Activated CD4-positive, alpha-beta T cell treated with anti-CD3 and anti-CD28 coated beads, Interleukin-2, amount 10 ng/mL, durations not matched to agents 24 days and 14 days (primary cell): ENCODE results near the gene IL1RN. TPM values are rescaled to one million over a fixed set of nuclear protein-coding genes. Genes with fewer than 3 reads are reported as not detected.

Source experiments
- DNase-seq: peaks from one replicate; pipeline ENCODE4 v3.0.0; 2022
- H3K27ac Mint-ChIP-seq: one replicate; pipeline ENCODE4 v1.8.0; 2022; ENCODE audit warnings: mild to moderate bottlenecking, mixed read lengths
- H3K27me3 Mint-ChIP-seq: one replicate; pipeline ENCODE4 v1.8.0; 2022; ENCODE audit warnings: mixed read lengths
- H3K36me3 Mint-ChIP-seq: one replicate; pipeline ENCODE4 v1.8.0; 2022; ENCODE audit warnings: low read depth, mild to moderate bottlenecking, mixed read lengths
- H3K4me1 Mint-ChIP-seq: one replicate; pipeline ENCODE4 v1.8.0; 2021; ENCODE audit warnings: mixed read lengths
- H3K4me3 Mint-ChIP-seq: one replicate; pipeline ENCODE4 v1.8.0; 2022; ENCODE audit warnings: mild to moderate bottlenecking, moderate library complexity, mixed read lengths
- H3K9me3 Mint-ChIP-seq: one replicate; pipeline ENCODE4 v1.8.0; 2021; ENCODE audit warnings: mixed read lengths
- intact Hi-C: fragments of 100-400 bp; cut with micrococcal nuclease; formaldehyde crosslinking; loops from one replicate; pipeline ENCODE4 v1.15.1; 2023
- total RNA-seq: library from RNA; stranded (reverse); gene quantifications from 2 replicates; pipeline ENCODE4 v1.2.3, GENCODE V29; 2022

The IL1RN gene
- total RNA-seq, 1 donor from 2014 or later = 3.3 TPM

DNA sequence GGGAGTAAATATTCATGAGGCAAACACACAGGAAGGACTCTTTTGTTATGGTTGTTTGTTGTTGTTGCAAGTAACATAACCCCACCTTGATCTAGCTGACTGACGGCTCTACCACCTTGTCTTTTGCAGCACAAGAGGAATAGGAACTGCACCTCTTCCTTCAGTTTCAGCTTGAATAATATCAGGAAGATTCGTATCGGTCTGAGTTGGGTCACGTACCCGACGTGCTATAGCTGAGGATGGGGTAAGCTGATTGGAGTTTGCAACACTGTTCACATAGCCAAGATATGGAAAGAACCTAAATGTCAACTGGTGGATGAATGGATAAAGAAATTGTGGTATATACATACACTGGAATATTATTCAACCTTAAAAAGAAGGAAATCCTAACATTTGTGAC is 14.5 kb upstream of the IL1RN start:
- Mint-ChIP-seq H3K4me3 (no peak overlapping the region), H3K27ac (no peak overlapping the region), H3K9me3 (no peaks in the 10 kb centered on the region), H3K27me3 (peaks cover 3% of the 10 kb centered on the region), H3K36me3 (peaks cover 2% of the 10 kb centered on the region), H3K4me1 (peaks cover 17% of the 10 kb centered on the region)
- intact Hi-C loops = no loop called here
- no peak for DNase-seq

GRCh38 chr2:113113807-113114206 is 13.6 kb upstream of the IL1RN start:
- intact Hi-C loops = no loop called here
- Mint-ChIP-seq H3K27ac (no peak overlapping the region), H3K9me3 (no peaks in the 10 kb centered on the region), H3K4me3 (no peak overlapping the region), H3K27me3 (peaks cover 3% of the 10 kb centered on the region), H3K36me3 (peaks cover 2% of the 10 kb centered on the region), H3K4me1 (peaks cover 16% of the 10 kb centered on the region)
- no peak for DNase-seq

DNA sequence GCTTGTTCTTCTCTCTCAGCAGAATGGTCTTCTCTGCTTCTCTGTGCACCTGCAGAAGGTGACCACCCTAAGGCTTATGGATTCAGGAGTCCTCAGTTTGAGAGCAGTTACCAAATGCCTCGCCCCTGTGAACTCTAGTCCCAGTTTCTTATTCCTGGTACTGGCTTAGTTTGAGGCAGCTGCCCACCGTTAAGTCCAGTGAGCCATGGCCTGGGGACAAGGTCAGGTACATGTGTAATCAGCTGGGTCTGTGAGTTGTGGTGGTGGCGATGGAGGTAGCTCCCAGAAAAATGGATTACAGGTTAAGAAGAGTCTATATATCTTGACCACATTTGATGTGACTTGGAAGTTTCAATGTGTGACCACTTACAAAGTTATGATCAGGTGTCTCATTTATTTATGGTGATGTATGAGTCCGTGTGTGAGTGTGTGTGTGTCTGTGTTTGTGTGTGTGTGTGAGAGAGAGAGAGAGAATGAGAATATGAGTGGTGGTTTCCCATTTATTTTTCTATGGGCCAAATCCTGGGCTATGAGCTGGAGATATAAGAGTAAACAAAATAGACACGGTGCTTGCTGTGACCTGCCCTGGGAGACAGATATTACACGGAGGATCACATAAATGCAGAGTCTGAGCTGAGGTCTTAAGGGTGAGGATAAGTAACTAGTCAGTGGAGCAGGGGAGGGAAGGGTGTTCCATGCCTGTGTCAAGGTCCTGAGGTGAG is 13.0 kb upstream of the IL1RN start:
- H3K4me1 Mint-ChIP-seq = peaks cover 16% of the 10 kb centered on the region
- DNase-seq = no peak
- intact Hi-C loops = no loop called here

DNA sequence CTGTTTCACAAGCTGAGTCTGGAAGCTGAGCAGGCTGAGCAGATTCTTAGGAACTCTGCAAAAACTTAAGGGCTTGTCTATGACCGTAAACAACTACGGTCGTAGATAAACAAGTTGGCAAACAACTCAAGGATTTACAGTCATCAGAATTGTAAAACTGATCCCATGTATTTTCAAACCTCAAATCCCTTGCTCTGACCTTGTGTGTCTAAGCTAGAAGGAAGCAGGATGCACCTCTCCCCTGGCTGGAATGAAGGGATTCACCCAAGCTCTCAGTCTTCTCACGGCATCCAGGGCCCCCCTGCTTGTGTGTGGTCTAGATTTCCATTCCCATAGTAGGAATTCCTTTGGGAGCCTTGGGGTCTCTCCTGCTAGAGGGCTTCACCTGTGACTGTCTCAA is 12.4 kb upstream of the IL1RN start:
- H3K36me3 Mint-ChIP-seq = no peaks in the 10 kb centered on the region
- intact Hi-C loops = no loop called here
- no peaks in the 10 kb centered on the region for H3K27me3 Mint-ChIP-seq
- no peak for DNase-seq
- H3K27ac Mint-ChIP-seq = no peak overlapping the region
- peaks cover 16% of the 10 kb centered on the region for H3K4me1 Mint-ChIP-seq
- H3K4me3 Mint-ChIP-seq = no peak overlapping the region
- H3K9me3 Mint-ChIP-seq = no peaks in the 10 kb centered on the region

More for the DNA sequence above, 13.0 kb upstream of the IL1RN start:
- Mint-ChIP-seq H3K27ac (no peak overlapping the region), H3K4me3 (no peak overlapping the region), H3K27me3 (peaks cover 3% of the 10 kb centered on the region), H3K9me3 (no peaks in the 10 kb centered on the region), H3K36me3 (peaks cover 2% of the 10 kb centered on the region)

DNA sequence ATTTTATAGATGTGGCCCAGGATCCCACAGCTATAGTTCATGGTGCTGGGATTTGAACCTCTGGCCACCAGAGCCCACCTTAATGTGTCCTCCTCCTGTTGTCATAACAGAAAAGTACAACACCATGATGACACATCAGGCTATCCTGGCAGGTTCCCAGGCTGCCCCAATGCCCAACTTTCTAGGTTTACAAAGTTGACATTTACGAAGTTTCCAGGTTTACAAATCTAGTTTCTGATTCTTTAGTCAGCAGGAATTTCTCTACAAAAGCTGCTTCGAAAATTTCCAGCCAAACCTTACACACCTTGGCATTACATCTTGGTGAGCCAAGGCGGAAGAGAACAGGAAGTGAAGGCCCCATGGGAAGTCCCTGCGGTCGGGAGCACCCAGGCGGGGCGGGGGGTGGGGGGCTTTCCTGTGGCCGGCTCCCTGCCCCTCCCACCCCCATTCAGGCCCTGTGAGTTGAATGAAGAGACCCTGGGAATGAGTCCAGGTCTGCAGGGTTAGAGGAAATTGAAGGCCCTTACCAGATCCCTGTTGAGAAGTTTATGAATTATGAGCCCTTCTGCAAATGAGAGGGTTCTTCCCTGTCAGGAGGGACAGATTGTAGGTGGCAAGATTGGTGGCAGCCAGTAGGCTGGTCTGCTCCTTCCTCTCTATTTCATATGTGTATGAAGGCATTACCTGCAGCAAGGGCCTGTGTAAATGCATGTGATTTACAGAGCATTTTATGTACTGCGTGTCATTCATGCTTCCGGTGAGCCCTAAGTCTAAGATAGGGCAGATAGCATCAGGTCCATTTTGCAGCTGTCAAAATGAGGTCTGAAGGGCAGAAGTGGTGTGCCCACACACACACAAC is 11.1 kb upstream of the IL1RN start:
- Mint-ChIP-seq H3K4me1 (peaks cover 20% of the 10 kb centered on the region), H3K27me3 (peaks cover 2% of the 10 kb centered on the region), H3K9me3 (no peaks in the 10 kb centered on the region), H3K36me3 (no peaks in the 10 kb centered on the region), H3K4me3 (peak overlapping the region; percentile 36), H3K27ac (peak overlapping the region; percentile 71)
- DNase-seq = peak; percentile 71
- intact Hi-C loops = loop anchor here (1.0 kb wide), 1 partner anchor 12 kb away; no protein-coding TSS in a partner anchor

DNA sequence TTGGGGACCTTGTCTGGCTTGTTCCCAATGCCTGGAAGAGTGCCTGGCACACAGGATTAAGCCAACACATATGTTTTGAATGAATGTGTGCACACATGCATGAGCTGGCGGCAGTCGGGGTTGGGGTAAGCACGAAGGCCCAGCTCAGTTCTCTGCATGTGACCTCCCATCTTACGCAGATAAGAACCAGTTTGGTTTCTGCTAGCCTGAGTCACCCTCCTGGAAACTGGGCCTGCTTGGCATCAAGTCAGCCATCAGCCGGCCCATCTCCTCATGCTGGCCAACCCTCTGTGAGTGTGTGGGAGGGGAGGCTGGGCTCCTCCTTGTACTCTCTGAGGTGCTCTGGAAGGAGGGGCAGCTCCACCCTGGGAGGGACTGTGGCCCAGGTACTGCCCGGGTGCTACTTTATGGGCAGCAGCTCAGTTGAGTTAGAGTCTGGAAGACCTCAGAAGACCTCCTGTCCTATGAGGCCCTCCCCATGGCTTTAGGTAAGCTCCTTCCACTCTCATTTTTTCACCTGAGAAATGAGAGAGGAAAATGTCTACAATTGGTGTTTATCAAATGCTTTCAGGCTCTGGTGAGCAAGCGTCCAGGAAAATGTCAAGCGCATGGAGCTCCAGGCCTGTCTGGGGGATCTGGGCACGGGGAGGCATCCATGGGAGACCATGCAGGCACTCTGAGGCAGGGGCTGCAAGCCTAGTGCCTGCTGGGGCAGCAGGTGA is 9.7 kb upstream of the IL1RN start:
- Mint-ChIP-seq H3K27me3 (peaks cover 2% of the 10 kb centered on the region), H3K9me3 (no peaks in the 10 kb centered on the region), H3K36me3 (no peaks in the 10 kb centered on the region), H3K4me3 (no peak overlapping the region), H3K4me1 (peaks cover 21% of the 10 kb centered on the region), H3K27ac (peak overlapping the region; percentile 62)
- intact Hi-C loops = no loop called here
- DNase-seq = no peak

DNA sequence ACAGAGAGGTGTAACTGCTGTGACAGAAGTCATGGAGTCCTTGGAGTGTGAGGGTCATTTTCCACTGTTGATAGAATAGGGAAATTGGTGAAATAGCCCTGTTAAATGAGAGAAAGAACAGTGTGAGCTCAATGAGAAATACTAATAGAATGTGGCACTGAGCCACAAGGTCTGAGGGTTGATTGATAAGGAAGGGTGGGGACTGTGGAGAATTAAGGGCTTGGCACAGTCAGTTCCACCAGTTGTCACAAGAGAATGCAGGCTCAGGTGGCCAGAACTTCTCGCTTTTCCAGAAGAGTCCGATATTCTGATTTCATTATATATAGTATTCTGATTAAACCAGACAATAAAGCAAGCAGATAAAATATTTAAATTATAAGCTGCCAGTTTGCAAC is 9.1 kb upstream of the IL1RN start:
- H3K9me3 Mint-ChIP-seq = no peaks in the 10 kb centered on the region
- H3K4me1 Mint-ChIP-seq = peaks cover 21% of the 10 kb centered on the region
- no peak overlapping the region for H3K27ac Mint-ChIP-seq
- intact Hi-C loops = no loop called here
- peaks cover 2% of the 10 kb centered on the region for H3K27me3 Mint-ChIP-seq
- no peak overlapping the region for H3K4me3 Mint-ChIP-seq
- H3K36me3 Mint-ChIP-seq = no peaks in the 10 kb centered on the region
- DNase-seq = no peak

GRCh38 chr2:113119111-113119510 is 8.3 kb upstream of the IL1RN start:
- Mint-ChIP-seq H3K27me3 (peaks cover 2% of the 10 kb centered on the region), H3K36me3 (no peaks in the 10 kb centered on the region), H3K9me3 (no peaks in the 10 kb centered on the region), H3K4me1 (peaks cover 28% of the 10 kb centered on the region), H3K27ac (no peak overlapping the region), H3K4me3 (no peak overlapping the region)
- DNase-seq = no peak
- intact Hi-C loops = no loop called here

GRCh38 chr2:113120861-113121260 is 6.5 kb upstream of the IL1RN start:
- Mint-ChIP-seq H3K4me1 (peaks cover 42% of the 10 kb centered on the region), H3K27me3 (peaks cover 2% of the 10 kb centered on the region), H3K27ac (no peak overlapping the region), H3K9me3 (no peaks in the 10 kb centered on the region), H3K36me3 (no peaks in the 10 kb centered on the region), H3K4me3 (no peak overlapping the region)
- DNase-seq = no peak
- intact Hi-C loops = no loop called here

DNA sequence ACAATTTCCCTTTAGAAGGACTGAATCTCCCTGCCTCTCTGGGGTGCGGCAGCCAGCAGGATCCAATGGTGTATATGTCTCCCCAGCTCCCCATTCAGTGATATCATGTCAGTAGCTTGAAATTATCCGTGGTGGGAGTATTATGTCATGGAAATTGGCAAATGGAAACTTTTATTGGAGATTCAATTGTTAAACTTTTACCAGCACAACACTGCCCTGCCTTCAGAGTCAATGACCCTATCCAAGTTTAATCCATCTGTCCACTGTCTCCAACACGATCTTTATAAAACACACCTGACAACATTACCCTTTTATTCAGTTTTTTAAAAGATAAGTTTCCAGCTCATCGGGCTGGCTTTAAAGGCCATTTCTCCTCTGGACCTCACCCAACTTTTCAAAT is 5.0 kb upstream of the IL1RN start:
- H3K36me3 Mint-ChIP-seq = no peaks in the 10 kb centered on the region
- no peak overlapping the region for H3K27ac Mint-ChIP-seq
- intact Hi-C loops = no loop called here
- H3K9me3 Mint-ChIP-seq = no peaks in the 10 kb centered on the region
- H3K4me3 Mint-ChIP-seq = no peak overlapping the region
- H3K4me1 Mint-ChIP-seq = peaks cover 39% of the 10 kb centered on the region
- H3K27me3 Mint-ChIP-seq = peaks cover 2% of the 10 kb centered on the region
- no peak for DNase-seq

DNA sequence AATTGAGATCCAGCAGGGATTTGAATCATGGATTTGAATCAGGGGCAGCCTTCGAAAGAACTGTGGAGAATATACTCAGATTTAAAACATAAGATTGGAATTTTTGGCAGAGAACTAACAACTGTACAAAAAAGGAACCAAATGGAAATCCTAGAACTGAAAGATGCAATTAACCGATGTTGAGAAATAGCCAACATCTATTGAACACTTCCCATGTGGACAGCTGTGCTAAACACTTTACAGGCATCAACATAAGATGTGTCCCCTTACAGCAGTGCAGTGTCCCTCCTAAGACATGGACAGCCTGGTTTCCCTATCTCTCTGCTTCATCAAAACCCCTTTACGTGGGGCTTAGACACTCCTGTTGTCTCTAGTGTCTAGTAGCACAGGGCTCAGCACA is 3.7 kb upstream of the IL1RN start:
- no peak overlapping the region for H3K27ac Mint-ChIP-seq
- H3K4me1 Mint-ChIP-seq = peaks cover 44% of the 10 kb centered on the region
- H3K27me3 Mint-ChIP-seq = peaks cover 2% of the 10 kb centered on the region
- H3K36me3 Mint-ChIP-seq = no peaks in the 10 kb centered on the region
- H3K9me3 Mint-ChIP-seq = no peaks in the 10 kb centered on the region
- intact Hi-C loops = loop anchor here (2.0 kb wide), 1 partner anchor 19 kb away; no protein-coding TSS in a partner anchor
- no peak for DNase-seq
- H3K4me3 Mint-ChIP-seq = no peak overlapping the region

DNA sequence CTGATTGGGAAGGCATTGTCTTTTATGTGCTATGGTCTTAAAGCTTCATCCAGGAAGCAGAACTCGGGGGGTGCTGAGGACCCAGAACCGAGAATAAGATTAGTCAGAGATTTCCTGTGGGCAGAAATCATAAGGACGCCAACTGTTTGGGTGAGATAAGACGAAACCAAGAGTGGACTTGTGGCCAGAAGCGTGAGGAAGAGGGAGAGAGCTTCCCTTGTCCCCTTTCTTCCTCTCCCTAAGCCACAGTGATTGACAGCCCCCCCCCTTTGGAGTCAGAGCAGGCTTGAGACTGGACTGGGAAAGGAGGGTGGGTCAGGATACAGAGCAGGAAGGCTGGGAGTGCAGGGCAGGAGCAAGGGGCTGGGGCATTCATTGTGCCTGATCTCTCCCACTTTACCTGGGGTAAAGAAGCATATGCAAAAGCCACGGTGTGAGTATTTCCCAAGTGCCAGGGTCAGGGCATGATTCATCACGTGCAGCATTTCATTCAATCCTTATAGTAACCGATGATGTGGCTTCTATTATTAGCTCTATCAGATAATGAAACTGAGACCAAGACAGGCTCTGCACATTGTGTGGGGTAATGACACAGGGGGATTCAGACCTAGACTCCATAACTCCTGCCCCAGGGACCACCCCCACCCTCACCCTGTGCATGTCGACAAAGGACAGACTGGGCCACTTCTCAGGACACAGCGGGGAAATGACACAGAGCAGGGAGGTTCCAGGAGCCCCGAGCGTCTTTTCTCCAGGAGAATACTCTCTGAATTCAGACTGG is 3.0 kb upstream of the IL1RN start:
- no peak for DNase-seq
- peak overlapping the region; percentile 27 for H3K4me3 Mint-ChIP-seq

More for the DNA sequence above, 3.0 kb upstream of the IL1RN start:
- Mint-ChIP-seq H3K4me1 (peaks cover 44% of the 10 kb centered on the region), H3K36me3 (no peaks in the 10 kb centered on the region), H3K27me3 (peaks cover 2% of the 10 kb centered on the region), H3K9me3 (no peaks in the 10 kb centered on the region), H3K27ac (no peak overlapping the region)
- intact Hi-C loops = loop anchor here (2.0 kb wide), 1 partner anchor 20 kb away; no protein-coding TSS in a partner anchor
